A673 (cell line): ENCODE results near the gene CEP20. TPM values are rescaled to one million over a fixed set of nuclear protein-coding genes. Genes with fewer than 3 reads are reported as not detected.

Source experiments
- BruUV-seq: library from RNA; stranded (reverse); fragments of 400-500 nt; replicated peaks from 2 replicates; lab custom pipeline; 2021; lab: Mats Ljungman, UMichigan
- CTCF ChIA-PET: fragments of 300-600 bp; sonication (Branson Sonifier 250); formaldehyde crosslinking; loops from one replicate; lab custom pipeline; 2022; ENCODE audit warnings: antibody characterized with exemption; lab: Charles Lee
- POLR2A ChIA-PET: fragments of 300-600 bp; sonication (Branson Sonifier 250); formaldehyde crosslinking; loops from one replicate; lab custom pipeline; 2022; ENCODE audit warnings: antibody characterized with exemption; ENCODE audit not compliant: low non-redundant PET; lab: Charles Lee
- DNase-seq: peaks from one replicate; pipeline ENCODE4 v3.0.0-alpha.2; 2015; ENCODE audit warnings: low spot score
- H3K27ac ChIP-seq: fragments of 200-600 bp; sonication (generic); 2 replicates; pipeline ENCODE4 v1.5.1; 2016; ENCODE audit warnings: mixed run types, low read depth, mild to moderate bottlenecking, mixed read lengths, antibody characterized with exemption, low read length; ENCODE audit not compliant: poor library complexity, severe bottlenecking
- H3K27me3 ChIP-seq: fragments of 200-600 bp; sonication (generic); replicated peaks from 2 replicates; pipeline ENCODE4 v1.6.1; 2017; ENCODE audit warnings: mixed run types, low read depth, mild to moderate bottlenecking, mixed read lengths, antibody characterized with exemption, low read length; ENCODE audit not compliant: insufficient read depth, poor library complexity
- H3K36me3 ChIP-seq: fragments of 200-600 bp; sonication (generic); 2 replicates; pipeline ENCODE4 v1.6.1; 2016; ENCODE audit warnings: mixed run types, mild to moderate bottlenecking, mixed read lengths, antibody characterized with exemption, low read length; ENCODE audit not compliant: insufficient read depth, poor library complexity, severe bottlenecking
- H3K4me1 ChIP-seq: fragments of 200-600 bp; sonication (generic); 2 replicates; pipeline ENCODE4 v1.6.1; 2017; ENCODE audit warnings: mixed run types, mild to moderate bottlenecking, mixed read lengths, antibody characterized with exemption, low read length; ENCODE audit not compliant: insufficient read depth, poor library complexity, severe bottlenecking
- H3K4me3 ChIP-seq: fragments of 200-600 bp; sonication (generic); 2 replicates; pipeline ENCODE4 v1.5.1; 2016; ENCODE audit warnings: low read depth, mixed run types, mild to moderate bottlenecking, mixed read lengths, low read length; ENCODE audit not compliant: poor library complexity, severe bottlenecking
- H3K9me3 ChIP-seq: fragments of 200-600 bp; sonication (generic); 2 replicates; pipeline ENCODE4 v1.6.1; 2016; ENCODE audit warnings: mixed run types, low read depth, mild to moderate bottlenecking, mixed read lengths, antibody characterized with exemption, low read length; ENCODE audit not compliant: poor library complexity, severe bottlenecking
- EZH2 ChIP-seq: fragments of 200-600 bp; sonication (generic); IDR thresholded peaks from 2 replicates; pipeline ENCODE4 v1.6.1; 2017; ENCODE audit warnings: borderline replicate concordance, low read depth, mild to moderate bottlenecking, mixed read lengths, antibody characterized with exemption, low read length; ENCODE audit not compliant: poor library complexity, severe bottlenecking
- intact Hi-C: fragments of 100-400 bp; cut with micrococcal nuclease; formaldehyde crosslinking; loops from one replicate; pipeline ENCODE4 v1.10.0; 2022; ENCODE audit not compliant: unreplicated experiment
- total RNA-seq: library from RNA; stranded (reverse); gene quantifications from 2 replicates; pipeline ENCODE4 v1.2.3, GENCODE V29; 2021
- TF ChIP-seq, protein P1 (sequence below): fragments of 300-800, 200-600 bp; sonication (generic); conservative IDR thresholded peaks from 2 replicates; pipeline ENCODE4 v1.5.1; 2017; ENCODE audit warnings: low read depth, mild to moderate bottlenecking, antibody characterized with exemption, low read length, moderate library complexity, mixed read lengths

CEP20 gene
- total RNA-seq, 1 experiment from 2014 or later: 51.0 TPM

DNA sequence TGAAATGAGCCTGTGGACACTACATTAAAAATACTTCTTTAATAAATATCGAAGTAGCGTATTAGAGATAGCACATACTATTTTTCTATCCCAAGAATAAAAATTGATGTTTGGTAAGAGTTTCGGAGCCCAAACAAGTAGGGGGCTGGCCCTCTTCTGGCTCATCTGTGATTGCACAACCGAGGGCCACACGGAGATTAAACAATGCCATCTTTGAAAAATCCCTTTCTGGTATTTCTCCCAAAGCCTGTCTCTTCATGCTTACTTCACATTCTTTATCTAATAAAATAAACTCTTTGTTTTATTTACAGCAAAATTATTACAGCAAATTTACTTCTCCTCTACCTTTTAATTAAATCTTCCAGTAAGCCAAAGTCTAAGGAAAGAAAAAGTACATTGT is 22.0 kb downstream of the CEP20 start:
- TF ChIP-seq EZH2: no peak
- TF ChIP-seq, protein P1, sequence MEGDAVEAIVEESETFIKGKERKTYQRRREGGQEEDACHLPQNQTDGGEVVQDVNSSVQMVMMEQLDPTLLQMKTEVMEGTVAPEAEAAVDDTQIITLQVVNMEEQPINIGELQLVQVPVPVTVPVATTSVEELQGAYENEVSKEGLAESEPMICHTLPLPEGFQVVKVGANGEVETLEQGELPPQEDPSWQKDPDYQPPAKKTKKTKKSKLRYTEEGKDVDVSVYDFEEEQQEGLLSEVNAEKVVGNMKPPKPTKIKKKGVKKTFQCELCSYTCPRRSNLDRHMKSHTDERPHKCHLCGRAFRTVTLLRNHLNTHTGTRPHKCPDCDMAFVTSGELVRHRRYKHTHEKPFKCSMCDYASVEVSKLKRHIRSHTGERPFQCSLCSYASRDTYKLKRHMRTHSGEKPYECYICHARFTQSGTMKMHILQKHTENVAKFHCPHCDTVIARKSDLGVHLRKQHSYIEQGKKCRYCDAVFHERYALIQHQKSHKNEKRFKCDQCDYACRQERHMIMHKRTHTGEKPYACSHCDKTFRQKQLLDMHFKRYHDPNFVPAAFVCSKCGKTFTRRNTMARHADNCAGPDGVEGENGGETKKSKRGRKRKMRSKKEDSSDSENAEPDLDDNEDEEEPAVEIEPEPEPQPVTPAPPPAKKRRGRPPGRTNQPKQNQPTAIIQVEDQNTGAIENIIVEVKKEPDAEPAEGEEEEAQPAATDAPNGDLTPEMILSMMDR: no peak
- CTCF ChIA-PET: no interaction called here
- H3K9me3 ChIP-seq: no peaks in the 10 kb centered on the region
- intact Hi-C loops: no loop called here
- no peaks in the 10 kb centered on the region for H3K27me3 ChIP-seq
- H3K4me1 ChIP-seq: no peaks in the 10 kb centered on the region
- POLR2A ChIA-PET: no interaction called here
- H3K27ac ChIP-seq: no peak overlapping the region
- BruUV-seq: no TSS peak
- H3K4me3 ChIP-seq: no peak overlapping the region
- no peak for DNase-seq
- peaks cover 19% of the 10 kb centered on the region for H3K36me3 ChIP-seq

DNA sequence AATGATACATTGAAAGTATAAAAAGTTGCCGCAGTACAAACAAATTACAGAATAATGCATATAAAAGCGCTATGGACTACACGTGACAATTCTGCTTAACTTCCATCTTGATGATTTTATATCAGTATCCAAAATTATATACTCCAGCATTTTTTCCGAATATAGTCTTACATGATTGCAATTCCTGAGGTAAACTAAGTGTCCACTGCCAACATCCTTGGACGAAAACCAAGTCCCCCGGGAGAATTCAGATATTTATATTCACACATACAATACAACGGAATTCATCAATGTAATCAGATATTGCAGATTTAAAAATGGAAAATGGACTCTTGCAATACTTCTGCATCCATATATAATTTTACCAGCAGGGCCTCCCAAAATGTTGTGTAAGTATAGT is 22.7 kb downstream of the CEP20 start:
- CTCF ChIA-PET: no interaction called here
- BruUV-seq: no TSS peak
- intact Hi-C loops: no loop called here

DNA sequence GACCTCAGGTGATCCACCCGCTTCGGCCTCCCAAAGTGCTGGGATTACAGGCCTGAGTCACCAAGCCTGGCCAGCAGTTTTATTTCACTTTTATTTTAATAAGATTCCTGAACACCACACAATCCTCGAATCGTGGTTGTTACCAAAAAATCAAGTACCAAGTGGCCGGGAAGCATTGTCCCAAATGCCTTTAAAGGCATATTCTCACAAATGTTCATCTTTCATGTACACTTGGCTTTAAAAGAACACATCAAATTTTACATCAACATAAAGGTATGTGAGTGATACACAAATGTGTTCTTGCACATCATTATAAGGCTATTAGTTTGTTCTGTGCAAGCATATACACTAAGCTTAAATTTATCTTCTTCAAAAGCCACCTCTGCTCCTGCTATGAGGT is 23.5 kb downstream of the CEP20 start:
- ChIA-PET POLR2A (no interaction called here), CTCF (no interaction called here)
- intact Hi-C loops: no loop called here
- H3K36me3 ChIP-seq: peaks cover 19% of the 10 kb centered on the region
- H3K27me3 ChIP-seq: no peaks in the 10 kb centered on the region
- DNase-seq: no peak
- no peak for TF ChIP-seq EZH2
- TF ChIP-seq, protein P1: no peak
- no peak overlapping the region for H3K4me3 ChIP-seq
- no TSS peak for BruUV-seq
- no peak overlapping the region for H3K27ac ChIP-seq
- H3K4me1 ChIP-seq: no peaks in the 10 kb centered on the region
- no peaks in the 10 kb centered on the region for H3K9me3 ChIP-seq

More for the DNA sequence above, 22.7 kb downstream of the CEP20 start:
- no peak for DNase-seq
- Histone ChIP-seq H3K36me3 (peaks cover 19% of the 10 kb centered on the region), H3K4me3 (no peak overlapping the region), H3K9me3 (no peaks in the 10 kb centered on the region), H3K27me3 (no peaks in the 10 kb centered on the region), H3K27ac (no peak overlapping the region), H3K4me1 (no peaks in the 10 kb centered on the region)
- no peak for TF ChIP-seq EZH2
- POLR2A ChIA-PET: no interaction called here

DNA sequence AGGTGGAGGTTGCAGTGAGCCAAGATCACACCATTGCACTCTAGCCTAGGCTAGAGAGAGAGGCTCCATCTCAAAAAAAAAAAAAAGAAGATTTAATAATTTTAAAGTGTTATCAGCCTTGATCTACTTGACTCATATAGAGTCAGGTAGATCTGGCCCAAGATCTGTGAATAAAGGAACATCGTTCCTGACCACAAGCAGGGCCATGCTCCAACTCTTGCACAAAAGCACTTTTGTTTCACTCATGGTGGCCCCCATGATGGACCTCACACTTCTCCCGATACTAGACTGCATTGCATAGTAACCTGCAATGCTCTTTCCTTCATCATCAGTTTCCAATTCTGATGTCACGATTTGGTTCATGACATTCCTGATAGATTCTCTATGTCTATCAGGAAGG is 26.4 kb downstream of the CEP20 start:
- H3K9me3 ChIP-seq: no peaks in the 10 kb centered on the region
- ChIA-PET POLR2A (no interaction called here), CTCF (no interaction called here)
- peaks cover 10% of the 10 kb centered on the region for H3K36me3 ChIP-seq
- no peak overlapping the region for H3K27ac ChIP-seq
- no peak for TF ChIP-seq EZH2
- TF ChIP-seq, protein P1: no peak
- H3K4me3 ChIP-seq: no peak overlapping the region
- DNase-seq: no peak
- peaks cover 22% of the 10 kb centered on the region for H3K27me3 ChIP-seq
- intact Hi-C loops: loop anchor here (2.0 kb wide), 1 partner anchor 19 kb away; no protein-coding TSS in a partner anchor
- no TSS peak for BruUV-seq
- H3K4me1 ChIP-seq: no peaks in the 10 kb centered on the region
